A549 (cell line): ENCODE measurements around the gene RABL6. TPM values are rescaled to one million over a fixed set of nuclear protein-coding genes. Genes with fewer than 3 reads are reported as not detected.
A peak's percentile ranks its signal among the peaks of the same experiment; 100 is the strongest.

Source experiments
- ATAC-seq, 2 experiments: fragments of 200-7000 bp in 1 of 2; fragments of >200 bp in 1 of 2; cut with Nextera tagmentation in 1 of 2; cut with Tn5 transposase in 1 of 2; 3 replicates each; pipeline versions ENCODE4 v1.8.0 to v1.9.1; 2018 to 2020; ENCODE audit warnings: mild to moderate bottlenecking in 1 of 2, moderate library complexity in 1 of 2
- CTCF ChIA-PET: fragments of 300-600 bp; sonication (Branson Sonifier 250); formaldehyde crosslinking; extraction: SDS; loops from one replicate; lab custom pipeline; 2021; ENCODE audit warnings: antibody characterized with exemption, inconsistent platforms; lab: Yijun Ruan, JAX
- POLR2A ChIA-PET: fragments of 350-600 bp; formaldehyde crosslinking; extraction: SDS; loops from one replicate; lab custom pipeline; 2021; ENCODE audit warnings: antibody characterized with exemption, inconsistent platforms; lab: Yijun Ruan, JAX
- DNase-seq, 2 experiments: peaks; one replicate each; pipeline versions ENCODE4 v3.0.0 to v3.0.0-alpha.2; 2011 to 2016; ENCODE audit warnings: low read depth in 1 of 2, low spot score in 1 of 2
- FAIRE-seq: peaks from 2 replicates; lab custom pipeline; 2011; peaks lifted over from hg19 to GRCh38; lab: Jason Lieb, UNC
- H3K27ac ChIP-seq, 2 experiments: fragments of >200 bp; sonication (Bioruptor Twin); formaldehyde crosslinking; 3 replicates each; pipeline ENCODE4 v1.5.1; 2016 to 2017
- H3K4me1 ChIP-seq: fragments of >200 bp; sonication (Bioruptor Twin); formaldehyde crosslinking; 3 replicates; pipeline ENCODE4 v1.6.1; 2016
- H3K4me2 ChIP-seq: fragments of >200 bp; sonication (Bioruptor Twin); formaldehyde crosslinking; 3 replicates; pipeline ENCODE4 v1.6.1; 2016
- H3K4me3 ChIP-seq: fragments of >200 bp; sonication (Bioruptor Twin); formaldehyde crosslinking; 3 replicates; pipeline ENCODE4 v1.5.1; 2016
- H3K9me3 ChIP-seq: fragments of >200 bp; sonication (Bioruptor Twin); formaldehyde crosslinking; 3 replicates; pipeline ENCODE4 v1.6.1; 2016
- CBX2 ChIP-seq: fragments of 200-600 bp; sonication (generic); IDR thresholded peaks from 2 replicates; pipeline ENCODE4 v1.6.1; 2016; ENCODE audit warnings: low read depth, mild to moderate bottlenecking, borderline replicate concordance
- CHD2 ChIP-seq: fragments of 150-350 bp; IDR thresholded peaks from 2 replicates; pipeline ENCODE4 v1.6.1; 2014; ENCODE audit warnings: low read length; ENCODE audit not compliant: partially characterized antibody
- CHD4 ChIP-seq: fragments of 200-600 bp; sonication (generic); IDR thresholded peaks from 2 replicates; pipeline ENCODE4 v1.6.1; 2016; ENCODE audit warnings: antibody characterized with exemption, mild to moderate bottlenecking, borderline replicate concordance
- EHMT2 ChIP-seq: fragments of 200-600 bp; sonication (generic); IDR thresholded peaks from 2 replicates; pipeline ENCODE4 v1.6.1; 2016; ENCODE audit warnings: antibody characterized with exemption, low read depth, mild to moderate bottlenecking, moderate library complexity
- EP300 ChIP-seq, 2 experiments: fragments of >200 bp; sonication (Bioruptor Twin); formaldehyde crosslinking; IDR thresholded peaks; 2 replicates in 1 of 2; 3 replicates in 1 of 2; pipeline ENCODE4 v1.6.1; 2016 to 2017
- ESRRA ChIP-seq: fragments of 150-350 bp; IDR thresholded peaks from 2 replicates; pipeline ENCODE4 v1.6.1; 2014; ENCODE audit warnings: mild to moderate bottlenecking, low read length, borderline replicate concordance
- FOSB ChIP-seq: fragments of 250-450 bp; sonication (Bioruptor Pico); IDR thresholded peaks from 2 replicates; pipeline ENCODE4 v1.5.0; 2020; ENCODE audit warnings: mild to moderate bottlenecking, moderate library complexity
- GATA3 ChIP-seq: IDR thresholded peaks from 2 replicates; pipeline ENCODE4 v1.6.1; 2012; ENCODE audit warnings: borderline replicate concordance
- HDAC2 ChIP-seq: fragments of 200-600 bp; sonication (generic); IDR thresholded peaks from 2 replicates; pipeline ENCODE4 v1.6.1; 2016
- HEYL ChIP-seq: fragments of 250-450 bp; sonication (Bioruptor Pico); IDR thresholded peaks from 2 replicates; pipeline ENCODE4 v1.8.0; 2021; ENCODE audit warnings: mild to moderate bottlenecking, moderate library complexity
- HOXA7 ChIP-seq: fragments of 250-450 bp; sonication (Bioruptor Pico); IDR thresholded peaks from 2 replicates; pipeline ENCODE4 v1.5.0; 2020; ENCODE audit warnings: mild to moderate bottlenecking, moderate library complexity
- JUN ChIP-seq, 2 experiments: fragments of >200 bp; sonication (Bioruptor Twin); formaldehyde crosslinking; IDR thresholded peaks; 2 replicates in 1 of 2; 3 replicates in 1 of 2; pipeline ENCODE4 v1.6.1; 2016 to 2017
- MAZ ChIP-seq: fragments of 150-350 bp; IDR thresholded peaks from 2 replicates; pipeline ENCODE4 v1.6.1; 2014; ENCODE audit warnings: antibody characterized with exemption, low read depth, low read length, borderline replicate concordance
- NR3C1 ChIP-seq: fragments of >200 bp; sonication (Bioruptor Twin); formaldehyde crosslinking; IDR thresholded peaks from 3 replicates; pipeline ENCODE4 v1.6.1; 2017
- POLR2AphosphoS2 ChIP-seq: conservative IDR thresholded peaks from 2 replicates; pipeline ENCODE4 v1.6.1; 2012; ENCODE audit warnings: low read length, improper control_type of control experiment, inconsistent platforms
- RAD21 ChIP-seq, 2 experiments: fragments of >200 bp in 1 of 2; sonication (Bioruptor Twin) in 1 of 2; formaldehyde crosslinking in 1 of 2; IDR thresholded peaks in 1 of 2; conservative IDR thresholded peaks in 1 of 2; 2 replicates in 1 of 2; 3 replicates in 1 of 2; pipeline ENCODE4 v1.6.1; 2012 to 2018; ENCODE audit warnings: inconsistent platforms in 1 of 2
- RARB ChIP-seq: fragments of 250-450 bp; sonication (Bioruptor Pico); IDR thresholded peaks from 2 replicates; pipeline ENCODE4 v1.8.0; 2021; ENCODE audit warnings: mild to moderate bottlenecking, moderate library complexity
- REST ChIP-seq: fragments of 200-600 bp; sonication (generic); IDR thresholded peaks from 2 replicates; pipeline ENCODE4 v1.6.1; 2016; ENCODE audit warnings: antibody characterized with exemption, mild to moderate bottlenecking, moderate library complexity
- RFX5 ChIP-seq: fragments of 450-650 bp; IDR thresholded peaks from 2 replicates; pipeline ENCODE4 v1.7.1; 2014; ENCODE audit warnings: antibody characterized with exemption, mild to moderate bottlenecking, moderate library complexity
- SMC3 ChIP-seq: fragments of >200 bp; sonication (Bioruptor Twin); formaldehyde crosslinking; IDR thresholded peaks from 3 replicates; pipeline ENCODE4 v1.6.1; 2018; ENCODE audit warnings: inconsistent platforms
- TFCP2L1 ChIP-seq: fragments of 250-450 bp; sonication (Bioruptor Pico); IDR thresholded peaks from 2 replicates; pipeline ENCODE4 v1.5.0; 2021; ENCODE audit warnings: mild to moderate bottlenecking
- ZNF302 ChIP-seq: fragments of 250-450 bp; sonication (Bioruptor Pico); IDR thresholded peaks from 2 replicates; pipeline ENCODE4 v1.9.0; 2021; ENCODE audit warnings: inconsistent platforms, mild to moderate bottlenecking, moderate library complexity
- WGBS: methylation state at CpG from one replicate; pipeline ENCODE4 v1.1.6; 2017; ENCODE audit errors: missing lambda C conversion rate; 5-methylcytosine and 5-hydroxymethylcytosine counted together
- polyA plus RNA-seq, 4 experiments: library from polyadenylated mRNA; depleted of rRNA in 3 of 4; stranded (reverse); fragments of >200 nt; fragmentation: RNase III in 1 of 4; extraction: RNeasy Plus Mini Kit Qiagen cat#74134 plus additional on column Dnase treatment in 1 of 4; gene quantifications; 2 replicates in 3 of 4; 3 replicates in 1 of 4; pipeline ENCODE4 v1.2.3, GENCODE V29; 2011 to 2017
- TF ChIP-seq, protein P1 (sequence below): IDR thresholded peaks from 2 replicates; pipeline ENCODE4 v1.6.1; 2012
- TF ChIP-seq, protein P2 (sequence below): fragments of >200 bp; sonication (Bioruptor Twin); formaldehyde crosslinking; IDR thresholded peaks from 2 replicates; pipeline ENCODE4 v1.6.1; 2016
- TF ChIP-seq, protein P3 (sequence below): fragments of 150-350 bp; IDR thresholded peaks from 2 replicates; pipeline ENCODE4 v1.6.1; 2014; ENCODE audit warnings: low read depth, mild to moderate bottlenecking, low read length
- TF ChIP-seq, protein P4 (sequence below): fragments of >200 bp; sonication (Bioruptor Twin); formaldehyde crosslinking; IDR thresholded peaks from 3 replicates; pipeline ENCODE4 v1.6.1; 2016
- TF ChIP-seq, protein P5 (sequence below): fragments of 450-650 bp; IDR thresholded peaks from 2 replicates; pipeline ENCODE4 v1.6.1; 2014; ENCODE audit warnings: antibody characterized with exemption

RABL6 gene
- polyA plus RNA-seq, 2 of the 4 experiments (the other 2 are of a cell fraction): 46.8 to 71.4 TPM

DNA sequence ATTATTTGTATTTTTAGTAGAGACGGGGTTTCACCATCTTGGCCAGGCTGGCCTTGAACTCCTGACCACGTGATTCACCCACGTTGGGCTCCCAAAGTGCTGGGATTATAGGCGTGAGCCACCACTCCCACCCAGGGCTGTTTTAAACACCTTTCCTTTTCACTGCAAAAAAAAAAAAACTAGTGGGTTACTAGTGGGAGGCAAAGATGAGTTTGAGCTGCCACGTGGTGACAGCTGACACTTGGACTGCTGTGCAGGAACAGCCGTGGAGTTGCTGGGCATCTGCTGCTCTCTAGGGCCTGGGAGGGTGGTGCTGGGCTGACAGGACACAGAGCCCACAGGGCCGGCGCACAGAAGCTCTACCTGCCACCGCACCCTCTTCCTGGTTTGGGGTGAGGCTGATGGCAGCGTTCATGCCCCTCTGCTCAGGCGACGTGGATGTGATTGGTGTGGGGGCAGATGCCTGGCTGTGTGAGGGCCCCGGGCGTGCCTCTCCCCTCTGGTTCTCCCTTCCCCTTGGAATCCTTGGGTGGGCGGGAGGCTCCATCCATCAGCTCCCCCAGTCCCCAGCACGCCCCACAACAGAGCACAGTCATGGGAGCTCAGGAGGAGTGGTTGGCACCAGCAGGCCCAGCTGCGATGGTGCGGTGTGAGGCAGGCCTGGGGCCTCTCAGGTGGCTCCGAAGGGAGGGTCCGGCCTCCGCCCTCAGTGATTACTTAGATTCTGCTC lies 16.9 kb downstream of the RABL6 start:
- Histone ChIP-seq H3K4me1 (no peaks in the 10 kb centered on the region), H3K4me2 (no peak overlapping the region), H3K9me3 (no peaks in the 10 kb centered on the region), H3K4me3 (no peak overlapping the region)
- FAIRE-seq: no peak
- CTCF ChIA-PET: interaction anchor here (0.7 to 3.0 kb wide), 7 partner anchors 9 to 212 kb away, joined by 3 to 11 read pairs (median 4); partner anchors contain the start of gene AJM1
- no peak for DNase-seq
- 0 out of 6 replicates have a peak, but pooled peaks of 1 of the 2 experiments have one; percentile 7 for ATAC-seq
- WGBS: 90% methylated on average over 18 of the region's 21 CpGs
- TF ChIP-seq GATA3 (no peak), SMC3 (no peak), RAD21 (conservative IDR thresholded peaks at IDR 0.05 in 1 of 2, IDR thresholded peaks at IDR 0.05 in 1 of 2) (no peak), CHD4 (no peak), EP300 (IDR thresholded peaks at IDR 0.05) (no peak), TFCP2L1 (no peak), CHD2 (no peak), JUN (IDR thresholded peaks at IDR 0.05) (no peak), RARB (CRISPR knock-in tag) (no peak), FOSB (CRISPR knock-in tag) (no peak), EHMT2 (no peak)
- TF ChIP-seq, protein P1, sequence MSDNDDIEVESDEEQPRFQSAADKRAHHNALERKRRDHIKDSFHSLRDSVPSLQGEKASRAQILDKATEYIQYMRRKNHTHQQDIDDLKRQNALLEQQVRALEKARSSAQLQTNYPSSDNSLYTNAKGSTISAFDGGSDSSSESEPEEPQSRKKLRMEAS: no peak
- TF ChIP-seq, protein P2, sequence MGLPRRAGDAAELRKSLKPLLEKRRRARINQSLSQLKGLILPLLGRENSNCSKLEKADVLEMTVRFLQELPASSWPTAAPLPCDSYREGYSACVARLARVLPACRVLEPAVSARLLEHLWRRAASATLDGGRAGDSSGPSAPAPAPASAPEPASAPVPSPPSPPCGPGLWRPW: no peak
- TF ChIP-seq, protein P3, sequence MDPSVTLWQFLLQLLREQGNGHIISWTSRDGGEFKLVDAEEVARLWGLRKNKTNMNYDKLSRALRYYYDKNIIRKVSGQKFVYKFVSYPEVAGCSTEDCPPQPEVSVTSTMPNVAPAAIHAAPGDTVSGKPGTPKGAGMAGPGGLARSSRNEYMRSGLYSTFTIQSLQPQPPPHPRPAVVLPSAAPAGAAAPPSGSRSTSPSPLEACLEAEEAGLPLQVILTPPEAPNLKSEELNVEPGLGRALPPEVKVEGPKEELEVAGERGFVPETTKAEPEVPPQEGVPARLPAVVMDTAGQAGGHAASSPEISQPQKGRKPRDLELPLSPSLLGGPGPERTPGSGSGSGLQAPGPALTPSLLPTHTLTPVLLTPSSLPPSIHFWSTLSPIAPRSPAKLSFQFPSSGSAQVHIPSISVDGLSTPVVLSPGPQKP: no peak
- TF ChIP-seq, all 56 proteins: peak for 0
- POLR2A ChIA-PET: no interaction called here
- H3K27ac ChIP-seq: no peak overlapping the region

- H3K4me1 ChIP-seq: no peaks in the 10 kb centered on the region
- CTCF ChIA-PET: interaction anchor here (0.6 to 3.0 kb wide), 6 partner anchors 10 to 255 kb away, joined by 3 to 11 read pairs (median 4); partner anchors contain the start of gene AJM1
- DNase-seq (no peak), FAIRE-seq (no peak), ATAC-seq (0 out of 6 replicates have a peak, but pooled peaks of 1 of the 2 experiments have one; percentile 10)
- no peak overlapping the region for H3K4me3 ChIP-seq
- WGBS: 94% methylated on average over 28 of the region's 44 CpGs
- TF ChIP-seq CHD4 (no peak), ZNF302 (CRISPR knock-in tag) (no peak), HEYL (no peak), GATA3 (no peak), EP300 (IDR thresholded peaks at IDR 0.05) (no peak), NR3C1 (no peak), CBX2 (no peak), HOXA7 (CRISPR knock-in tag) (no peak), MAZ (no peak), POLR2AphosphoS2 (no peak), RFX5 (no peak), RAD21 (conservative IDR thresholded peaks at IDR 0.05 in 1 of 2, IDR thresholded peaks at IDR 0.05 in 1 of 2) (no peak), REST (no peak), HDAC2 (no peak), SMC3 (no peak), ESRRA (no peak)
- TF ChIP-seq, protein P4, sequence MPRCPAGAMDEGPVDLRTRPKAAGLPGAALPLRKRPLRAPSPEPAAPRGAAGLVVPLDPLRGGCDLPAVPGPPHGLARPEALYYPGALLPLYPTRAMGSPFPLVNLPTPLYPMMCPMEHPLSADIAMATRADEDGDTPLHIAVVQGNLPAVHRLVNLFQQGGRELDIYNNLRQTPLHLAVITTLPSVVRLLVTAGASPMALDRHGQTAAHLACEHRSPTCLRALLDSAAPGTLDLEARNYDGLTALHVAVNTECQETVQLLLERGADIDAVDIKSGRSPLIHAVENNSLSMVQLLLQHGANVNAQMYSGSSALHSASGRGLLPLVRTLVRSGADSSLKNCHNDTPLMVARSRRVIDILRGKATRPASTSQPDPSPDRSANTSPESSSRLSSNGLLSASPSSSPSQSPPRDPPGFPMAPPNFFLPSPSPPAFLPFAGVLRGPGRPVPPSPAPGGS: no peak
- TF ChIP-seq, protein P5, sequence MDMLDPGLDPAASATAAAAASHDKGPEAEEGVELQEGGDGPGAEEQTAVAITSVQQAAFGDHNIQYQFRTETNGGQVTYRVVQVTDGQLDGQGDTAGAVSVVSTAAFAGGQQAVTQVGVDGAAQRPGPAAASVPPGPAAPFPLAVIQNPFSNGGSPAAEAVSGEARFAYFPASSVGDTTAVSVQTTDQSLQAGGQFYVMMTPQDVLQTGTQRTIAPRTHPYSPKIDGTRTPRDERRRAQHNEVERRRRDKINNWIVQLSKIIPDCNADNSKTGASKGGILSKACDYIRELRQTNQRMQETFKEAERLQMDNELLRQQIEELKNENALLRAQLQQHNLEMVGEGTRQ: no peak
- H3K9me3 ChIP-seq: no peaks in the 10 kb centered on the region
- no peak overlapping the region for H3K27ac ChIP-seq
- POLR2A ChIA-PET: no interaction called here
- H3K4me2 ChIP-seq: no peak overlapping the region
These were observed 17.8 kb downstream of the RABL6 start for GRCh38 chr9:136825295-136826187.
